CD4-positive, alpha-beta T cell treated with Interleukin-2 at 100 ng/mL for 4 hours (primary cell): ENCODE results near the gene TAGLN3.

Experiments used
- DNase-seq: peaks from one replicate; pipeline ENCODE4 v3.0.0-alpha.2; 2020; ENCODE audit warnings: low spot score

Gene TAGLN3

GRCh38 chr3:111998636-111999483 is at the start of gene TAGLN3:
Gene TAGLN3 (plus strand): TSS chr3:111998922. CDS start chr3:111999423, 501 bp downstream.
- no peak for DNase-seq

- DNase-seq = no peak
Measured at GRCh38 chr3:111949712-111950111, 49.0 kb upstream of the TAGLN3 start.

GRCh38 chr3:111951032-111951431 is 47.7 kb upstream of the TAGLN3 start:
- no peak for DNase-seq

GRCh38 chr3:111952086-111952485 is 46.6 kb upstream of the TAGLN3 start:
- DNase-seq = no peak

GRCh38 chr3:111952866-111953450 is 45.8 kb upstream of the TAGLN3 start:
- no peak for DNase-seq

- DNase-seq = no peak
Measured at GRCh38 chr3:111954228-111954990, 44.3 kb upstream of the TAGLN3 start.

- DNase-seq = no peak
Measured at GRCh38 chr3:111955876-111956275, 42.8 kb upstream of the TAGLN3 start.

- DNase-seq = no peak
Measured at GRCh38 chr3:111956449-111956848, 42.3 kb upstream of the TAGLN3 start.

GRCh38 chr3:111956995-111957734 is 41.6 kb upstream of the TAGLN3 start:
- no peak for DNase-seq

- no peak for DNase-seq
Measured at GRCh38 chr3:111961461-111962164, 37.1 kb upstream of the TAGLN3 start.

GRCh38 chr3:111963424-111963823 is 35.3 kb upstream of the TAGLN3 start:
- no peak for DNase-seq

- DNase-seq = no peak
Measured at GRCh38 chr3:111965484-111965883, 33.2 kb upstream of the TAGLN3 start.

GRCh38 chr3:111967068-111967467 is 31.7 kb upstream of the TAGLN3 start:
- DNase-seq = no peak

GRCh38 chr3:111967651-111968274 is 31.0 kb upstream of the TAGLN3 start:
- peak; percentile 86 for DNase-seq

GRCh38 chr3:111968319-111969054 is 30.2 kb upstream of the TAGLN3 start:
- no peak for DNase-seq

- DNase-seq = no peak
Measured at GRCh38 chr3:111970376-111970775, 28.3 kb upstream of the TAGLN3 start.

- DNase-seq = no peak
Measured at GRCh38 chr3:111971533-111972130, 27.1 kb upstream of the TAGLN3 start.

GRCh38 chr3:111972891-111973290 is 25.8 kb upstream of the TAGLN3 start:
- no peak for DNase-seq

GRCh38 chr3:111975131-111975530 is 23.6 kb upstream of the TAGLN3 start:
- DNase-seq = no peak

- DNase-seq = no peak
Measured at GRCh38 chr3:111976254-111976653, 22.5 kb upstream of the TAGLN3 start.
